H1 (cell line): ENCODE data around the gene COX19. TPM values are rescaled to one million over a fixed set of nuclear protein-coding genes. Genes with fewer than 3 reads are reported as not detected.

Source experiments
- SAP30 ChIP-seq: fragments of 300-600 bp; sonication (generic); IDR thresholded peaks from 2 replicates; pipeline ENCODE4 v1.7.1; 2012; ENCODE audit warnings: low read length, moderate library complexity, mild to moderate bottlenecking, inconsistent platforms; ENCODE audit not compliant: insufficient read depth, insufficient replicate concordance
- SIX5 ChIP-seq: IDR thresholded peaks from 2 replicates; pipeline ENCODE4 v1.6.1; 2011; ENCODE audit warnings: mild to moderate bottlenecking, low read depth, low read length
- USF2 ChIP-seq: IDR thresholded peaks from 2 replicates; pipeline ENCODE4 v1.6.1; 2011; ENCODE audit warnings: low read length, improper control_type of control experiment
- polyA plus RNA-seq, 7 experiments: library from polyadenylated mRNA; depleted of rRNA in 3 of 7; stranded (reverse) in 5 of 7; unstranded in 2 of 7; fragments of >200 nt in 5 of 7; fragments of 200-250 nt in 2 of 7; gene quantifications; 1 replicate in 5 of 7; 2 replicates in 1 of 7; 4 replicates in 1 of 7; pipeline versions ENCODE4 v1.2.1 to v1.2.3, GENCODE V29; 2011 to 2013; ENCODE audit warnings: missing spikeins in 2 of 7, mixed read lengths in 2 of 7
- total RNA-seq: library from RNA; stranded (reverse); fragmentation: NEBNext Ultra II Directional; extraction: Animal tissue kit (Norgen Biotek cat#: 25700); gene quantifications from 2 replicates; pipeline ENCODE4 v1.2.1, GENCODE V29; 2021

Gene COX19
- total and polyA plus RNA-seq, 2 of the 8 experiments (the other 6 are each of a cell fraction or from before 2014, with no cell fraction given) = 3.9 to 7.9 TPM

DNA sequence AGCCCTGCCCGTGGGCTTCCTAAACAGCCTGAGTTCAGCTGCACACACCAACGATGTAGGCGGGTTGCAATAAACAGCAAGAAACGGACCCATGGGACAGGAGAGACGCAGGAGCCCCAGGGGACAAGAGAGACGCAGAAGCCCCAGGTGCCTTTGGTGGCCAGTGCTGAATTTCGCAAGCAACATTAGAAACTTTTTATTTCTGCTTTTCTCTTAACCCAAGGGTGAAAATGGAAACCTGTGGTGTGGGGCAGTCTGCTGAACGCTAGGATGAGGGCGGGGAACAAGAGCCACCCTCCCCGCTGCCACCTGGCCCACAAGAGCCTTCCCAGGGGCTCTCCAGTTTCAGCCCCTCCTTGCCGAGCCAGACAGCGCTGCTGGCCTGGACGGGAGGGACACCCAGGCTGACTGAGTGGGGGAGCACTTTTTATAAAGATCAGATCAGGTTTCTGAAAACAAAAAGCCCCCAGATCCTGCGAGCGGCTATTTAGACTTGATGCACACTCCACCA lies 49.0 kb upstream of the COX19 start (continued):
- no peak for TF ChIP-seq SIX5
- no peak for TF ChIP-seq USF2
- no peak for TF ChIP-seq SAP30
- TF ChIP-seq, all 59 proteins: peak for 0
